ENCODE measurements around the gene ANLN.
A peak's percentile ranks its signal among the peaks of the same experiment; 100 is the strongest.

ANLN gene, protein sequence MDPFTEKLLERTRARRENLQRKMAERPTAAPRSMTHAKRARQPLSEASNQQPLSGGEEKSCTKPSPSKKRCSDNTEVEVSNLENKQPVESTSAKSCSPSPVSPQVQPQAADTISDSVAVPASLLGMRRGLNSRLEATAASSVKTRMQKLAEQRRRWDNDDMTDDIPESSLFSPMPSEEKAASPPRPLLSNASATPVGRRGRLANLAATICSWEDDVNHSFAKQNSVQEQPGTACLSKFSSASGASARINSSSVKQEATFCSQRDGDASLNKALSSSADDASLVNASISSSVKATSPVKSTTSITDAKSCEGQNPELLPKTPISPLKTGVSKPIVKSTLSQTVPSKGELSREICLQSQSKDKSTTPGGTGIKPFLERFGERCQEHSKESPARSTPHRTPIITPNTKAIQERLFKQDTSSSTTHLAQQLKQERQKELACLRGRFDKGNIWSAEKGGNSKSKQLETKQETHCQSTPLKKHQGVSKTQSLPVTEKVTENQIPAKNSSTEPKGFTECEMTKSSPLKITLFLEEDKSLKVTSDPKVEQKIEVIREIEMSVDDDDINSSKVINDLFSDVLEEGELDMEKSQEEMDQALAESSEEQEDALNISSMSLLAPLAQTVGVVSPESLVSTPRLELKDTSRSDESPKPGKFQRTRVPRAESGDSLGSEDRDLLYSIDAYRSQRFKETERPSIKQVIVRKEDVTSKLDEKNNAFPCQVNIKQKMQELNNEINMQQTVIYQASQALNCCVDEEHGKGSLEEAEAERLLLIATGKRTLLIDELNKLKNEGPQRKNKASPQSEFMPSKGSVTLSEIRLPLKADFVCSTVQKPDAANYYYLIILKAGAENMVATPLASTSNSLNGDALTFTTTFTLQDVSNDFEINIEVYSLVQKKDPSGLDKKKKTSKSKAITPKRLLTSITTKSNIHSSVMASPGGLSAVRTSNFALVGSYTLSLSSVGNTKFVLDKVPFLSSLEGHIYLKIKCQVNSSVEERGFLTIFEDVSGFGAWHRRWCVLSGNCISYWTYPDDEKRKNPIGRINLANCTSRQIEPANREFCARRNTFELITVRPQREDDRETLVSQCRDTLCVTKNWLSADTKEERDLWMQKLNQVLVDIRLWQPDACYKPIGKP

GRCh38 chr7:36389371-36390198 is at the start of gene ANLN:
Gene ANLN (plus strand): TSS chr7:36389862. CDS start chr7:36390027, 165 bp downstream.
- peak; percentile 95 for DNase-seq (ENCODE audit: low spot score)

GRCh38 chr7:36343548-36343947 is 46.1 kb upstream of the ANLN start:
- no peak for DNase-seq (ENCODE audit: low spot score)

DNA sequence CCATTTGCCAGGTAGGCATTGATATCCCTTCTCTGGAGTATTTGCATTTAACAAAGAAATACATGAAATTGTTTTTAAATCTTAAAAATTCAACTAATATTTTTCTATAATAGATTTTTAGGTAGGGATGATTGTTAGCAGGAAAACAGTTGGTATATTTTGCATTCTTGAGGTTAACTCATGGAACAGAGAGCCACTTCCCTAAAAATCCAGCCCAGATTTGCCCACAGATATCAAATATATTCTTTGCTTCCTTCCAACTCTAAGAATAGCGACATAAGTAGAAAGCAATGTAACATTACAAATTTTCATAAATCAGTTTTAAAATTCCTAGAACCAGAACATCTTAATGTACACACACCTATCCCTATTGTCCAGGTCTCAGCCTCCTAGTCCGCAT is 45.0 kb upstream of the ANLN start:
- no peak for DNase-seq (ENCODE audit: low spot score)

GRCh38 chr7:36346260-36346831 is 43.3 kb upstream of the ANLN start:
- DNase-seq (ENCODE audit: low spot score), result no peak

DNA sequence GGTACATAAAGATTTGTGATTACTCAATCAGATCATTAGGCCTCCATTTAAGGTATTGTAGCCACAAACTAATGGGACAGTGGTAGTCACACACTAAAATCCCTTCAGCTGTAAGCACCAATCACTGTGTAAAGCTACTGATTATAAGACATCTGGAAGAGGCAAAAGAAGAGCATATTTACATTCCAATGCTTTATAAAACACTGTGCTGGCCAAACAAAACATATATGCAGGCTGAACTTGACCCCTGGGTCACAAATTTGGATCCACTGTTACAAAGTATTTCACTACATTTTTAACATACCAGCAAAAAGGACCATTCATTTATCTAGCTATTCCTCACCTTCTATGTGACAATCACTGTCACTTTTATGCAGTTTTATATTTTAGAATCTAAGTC is 41.4 kb upstream of the ANLN start:
- no peak for DNase-seq (ENCODE audit: low spot score)

- DNase-seq (ENCODE audit: low spot score), result no peak
Measured at GRCh38 chr7:36348771-36349170, 40.9 kb upstream of the ANLN start.

GRCh38 chr7:36349626-36350025 is 40.0 kb upstream of the ANLN start:
- no peak for DNase-seq (ENCODE audit: low spot score)

GRCh38 chr7:36355490-36355889 is 34.2 kb upstream of the ANLN start:
- no peak for DNase-seq (ENCODE audit: low spot score)

DNA sequence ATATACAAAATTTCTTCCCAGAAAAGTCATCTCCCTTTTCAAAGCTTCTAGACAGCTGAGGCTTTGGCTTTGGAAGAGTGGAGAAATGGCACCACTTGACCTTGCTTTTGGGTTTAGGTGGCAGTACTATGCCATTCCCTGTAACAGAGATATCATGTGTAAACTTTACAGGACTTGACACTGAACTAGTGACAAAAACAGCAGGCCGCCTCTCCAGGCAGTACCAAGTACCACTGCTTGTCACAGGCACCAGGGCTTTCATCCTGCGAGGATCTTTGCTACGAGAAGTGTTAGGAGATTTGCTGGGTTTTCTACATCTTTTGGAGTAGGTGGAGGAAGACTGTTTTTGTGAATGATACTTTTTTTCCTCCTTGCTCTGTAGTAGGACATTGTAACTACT is 32.6 kb upstream of the ANLN start:
- DNase-seq (ENCODE audit: low spot score), result no peak

- no peak for DNase-seq (ENCODE audit: low spot score)
Measured at GRCh38 chr7:36358589-36358988, 31.1 kb upstream of the ANLN start.

DNA sequence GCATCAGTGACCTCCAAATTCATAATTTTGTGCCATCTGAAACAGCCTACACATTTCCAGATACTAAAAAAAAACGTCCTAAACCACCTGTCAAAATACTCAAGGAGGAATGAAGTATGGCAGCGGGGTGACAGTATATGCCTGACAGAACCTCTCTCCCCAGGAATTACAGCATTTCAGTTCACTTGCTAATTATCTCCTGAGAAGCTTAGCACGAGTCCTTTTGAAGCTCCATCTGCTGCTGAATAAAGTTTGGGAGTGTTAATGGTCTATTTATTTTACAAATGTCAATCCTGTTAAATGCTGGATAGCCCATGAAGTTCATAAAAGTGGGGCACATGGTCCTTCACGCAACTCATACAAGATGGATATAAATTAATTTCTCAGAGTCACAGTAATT is 29.4 kb upstream of the ANLN start:
- DNase-seq (ENCODE audit: low spot score), result no peak

DNA sequence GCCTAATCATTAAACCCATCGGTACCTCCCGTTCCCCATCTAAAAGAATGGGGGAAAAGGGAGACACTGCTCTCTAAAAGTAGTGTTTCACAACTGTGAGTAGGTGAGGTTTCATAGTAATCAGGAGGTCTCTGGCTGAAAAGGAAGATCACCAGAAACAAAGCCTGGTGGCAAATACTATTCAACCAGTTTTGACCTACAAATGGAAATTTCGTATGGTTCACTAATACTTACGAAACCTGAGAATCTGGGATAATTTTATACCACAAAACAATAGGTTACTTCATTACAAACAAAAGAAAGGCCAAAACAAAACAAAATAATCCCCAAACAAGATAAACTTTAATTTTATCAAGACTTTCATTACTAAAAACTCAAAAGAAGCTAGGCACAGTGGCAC is 28.4 kb upstream of the ANLN start:
- DNase-seq (ENCODE audit: low spot score), result no peak

DNA sequence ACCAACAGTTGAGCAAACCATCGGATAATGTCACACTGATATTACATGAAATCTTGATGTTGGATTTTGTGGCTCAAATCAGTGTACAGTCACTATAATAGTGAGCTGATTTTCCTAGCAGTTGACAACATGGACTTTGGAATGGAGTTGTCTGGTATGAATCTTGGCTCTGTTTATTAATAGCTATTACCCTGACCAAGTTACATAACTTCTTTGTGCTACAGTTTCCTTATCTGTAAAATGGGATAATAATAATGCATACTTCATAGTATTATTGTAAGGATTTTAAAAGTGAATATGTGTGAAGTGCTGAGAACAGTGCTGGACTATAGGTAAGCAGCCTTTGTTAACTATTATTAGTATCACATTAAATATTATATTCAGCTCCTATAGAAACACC is 26.1 kb upstream of the ANLN start:
- no peak for DNase-seq (ENCODE audit: low spot score)

DNA sequence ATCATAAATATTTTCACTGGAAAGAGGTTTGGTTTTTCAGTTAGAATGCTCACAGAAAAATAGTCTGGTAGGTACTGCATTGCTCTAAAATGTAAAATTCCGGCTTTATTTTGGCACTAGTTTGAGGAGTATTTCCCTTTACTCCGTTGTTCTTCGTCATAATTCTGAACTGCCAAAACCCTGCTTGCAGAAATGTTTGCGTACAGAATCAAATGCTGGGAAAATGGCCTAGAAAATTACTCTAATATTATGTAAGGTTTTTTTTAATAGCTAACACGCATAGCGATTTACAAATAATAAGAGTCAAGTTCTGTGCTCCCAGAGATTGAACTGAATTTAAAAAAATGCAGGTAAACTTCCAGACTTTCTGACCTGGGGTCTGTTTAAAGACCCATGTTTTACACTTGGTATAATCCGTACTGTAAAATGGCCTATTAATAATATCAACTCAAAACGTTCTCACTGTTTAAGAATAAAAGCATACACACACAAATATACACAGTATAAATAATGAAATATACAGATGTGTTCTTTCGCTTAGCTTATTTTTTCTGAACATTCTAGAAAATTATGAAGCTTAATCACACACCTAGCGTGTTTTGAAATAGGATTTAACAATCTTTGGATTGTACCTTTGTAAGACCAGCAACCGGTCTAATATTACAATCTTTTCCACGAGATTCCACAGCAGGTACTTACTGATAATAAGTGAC is 23.5 kb upstream of the ANLN start:
- no peak for DNase-seq (ENCODE audit: low spot score)

- peak; percentile 97 for DNase-seq (ENCODE audit: low spot score)
Measured at GRCh38 chr7:36366718-36367560, 22.7 kb upstream of the ANLN start.

DNA sequence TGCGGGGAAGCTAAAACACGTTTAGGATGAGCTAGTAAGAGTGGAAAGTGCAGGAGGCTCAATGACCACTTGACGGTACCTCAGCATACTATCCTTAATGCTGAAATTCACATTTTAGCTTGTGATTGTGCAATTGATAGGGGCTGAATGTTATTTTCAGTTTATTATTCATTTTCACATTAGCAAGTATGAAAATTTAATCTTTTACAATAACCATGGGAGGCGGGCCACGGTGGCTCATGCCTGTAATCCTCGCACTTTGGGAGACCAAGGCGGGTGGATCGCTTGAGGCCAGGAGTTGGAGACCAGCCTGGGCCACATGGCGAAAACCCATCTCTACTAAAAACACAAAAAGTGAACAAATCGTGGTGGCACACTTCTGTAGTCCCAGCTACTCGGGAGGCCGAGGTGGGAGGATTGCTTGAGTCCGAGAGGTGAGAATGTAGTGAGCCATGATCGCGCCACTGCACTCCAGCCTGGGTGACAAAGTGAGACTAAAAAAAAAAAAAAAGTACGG is 22.0 kb upstream of the ANLN start:
- DNase-seq (ENCODE audit: low spot score), result no peak

- no peak for DNase-seq (ENCODE audit: low spot score)
Measured at GRCh38 chr7:36368496-36368895, 21.2 kb upstream of the ANLN start.

DNA sequence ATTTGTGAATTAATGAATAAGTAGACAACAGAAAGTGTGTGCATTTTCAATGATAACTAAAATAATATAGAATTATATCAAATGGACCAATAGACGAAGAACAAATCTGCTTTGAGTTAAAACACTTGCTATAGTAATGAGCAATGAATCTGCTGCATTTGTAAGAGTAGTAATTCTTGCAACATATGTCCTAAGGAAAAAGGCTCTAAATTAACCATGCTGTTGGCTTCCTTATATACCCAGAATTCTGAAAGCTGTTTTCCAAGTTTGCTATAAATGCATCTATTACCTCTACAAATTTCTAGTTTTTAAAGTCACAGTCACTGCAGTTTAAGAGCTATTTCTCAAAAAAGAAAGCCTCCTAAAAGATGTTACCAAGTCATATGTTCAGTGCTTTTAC is 20.5 kb upstream of the ANLN start:
- no peak for DNase-seq (ENCODE audit: low spot score)

DNA sequence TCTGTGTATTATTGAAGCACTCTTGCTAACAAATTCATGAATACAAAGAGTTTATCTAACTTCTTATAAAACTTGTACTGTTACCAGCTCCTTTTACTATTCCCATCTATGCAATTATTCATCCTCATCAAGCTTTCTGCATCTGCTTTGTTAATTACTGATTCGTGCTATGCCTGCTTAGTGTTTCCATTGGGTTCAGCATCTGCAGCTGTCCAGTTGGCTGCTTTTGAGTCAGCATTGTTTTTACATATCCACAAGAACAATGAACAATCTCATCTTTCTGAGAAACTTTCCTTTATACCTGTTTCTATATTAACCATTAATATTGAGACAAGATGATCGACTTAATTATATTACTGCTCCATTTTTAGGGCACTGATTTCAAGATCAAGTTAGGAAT is 19.6 kb upstream of the ANLN start:
- no peak for DNase-seq (ENCODE audit: low spot score)

DNA sequence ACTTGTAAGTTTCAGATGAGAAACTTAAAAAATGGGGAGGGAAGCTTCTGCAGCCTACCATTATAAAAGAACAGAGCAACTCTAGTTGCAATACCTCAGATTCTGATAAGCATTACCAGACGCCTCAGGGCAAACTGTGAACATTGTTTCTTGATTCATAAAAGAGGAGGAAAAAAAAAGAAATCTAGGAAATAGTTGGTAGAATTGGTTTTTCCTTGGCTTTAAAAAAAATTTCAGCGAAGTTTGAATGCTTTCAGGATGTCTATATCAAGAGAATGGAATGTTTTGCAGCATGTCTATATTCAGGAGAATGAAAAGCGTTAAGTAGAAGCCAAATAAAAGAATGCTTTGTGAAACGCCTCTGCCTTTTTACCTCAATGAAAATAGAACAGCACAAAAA is 17.5 kb upstream of the ANLN start:
- DNase-seq (ENCODE audit: low spot score), result no peak
